ENCODE measurements around the gene FGFRL1. TPM values are rescaled to one million over a fixed set of nuclear protein-coding genes. Genes with fewer than 3 reads are reported as not detected.

FGFRL1 gene
- polyA plus RNA-seq, 4 donors = 31.3 to 42.0 (median 38.1) TPM

DNA sequence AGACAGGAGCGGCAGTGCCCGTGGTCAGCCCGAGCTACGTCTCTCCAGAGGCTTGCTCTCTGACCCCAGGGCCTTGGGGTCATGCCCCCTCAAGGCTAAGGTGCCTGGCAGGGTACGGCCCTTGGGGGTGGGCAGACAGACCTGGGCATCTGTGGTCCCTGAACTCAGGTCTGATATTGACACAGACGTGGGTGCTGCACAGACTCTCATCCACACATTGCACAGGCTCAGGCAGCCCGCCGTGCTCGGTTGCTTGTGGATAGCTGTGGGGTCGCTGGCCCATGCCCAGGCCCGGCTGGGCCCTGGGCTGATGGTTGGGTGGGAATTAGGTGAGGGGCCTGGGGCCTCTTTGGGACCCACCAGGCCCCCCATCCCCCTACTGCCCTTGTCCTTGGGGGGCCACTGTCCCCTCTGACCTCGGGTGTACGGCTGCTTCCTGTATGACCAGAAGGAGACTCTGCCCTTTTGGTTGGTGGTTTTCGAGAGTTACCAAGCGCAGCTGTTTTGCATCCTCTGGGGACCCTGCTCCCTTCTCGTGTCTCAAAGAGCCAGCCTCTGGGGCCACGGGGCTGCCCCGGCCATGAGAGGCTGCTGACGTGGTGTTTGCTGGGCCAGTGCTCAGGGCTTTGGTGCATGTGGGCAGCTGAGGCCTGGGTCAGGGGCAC lies 10.1 kb downstream of the FGFRL1 start:
- no peak for DNase-seq (ENCODE audit: low read depth in 4 of 4, low spot score in 3 of 4)

DNA sequence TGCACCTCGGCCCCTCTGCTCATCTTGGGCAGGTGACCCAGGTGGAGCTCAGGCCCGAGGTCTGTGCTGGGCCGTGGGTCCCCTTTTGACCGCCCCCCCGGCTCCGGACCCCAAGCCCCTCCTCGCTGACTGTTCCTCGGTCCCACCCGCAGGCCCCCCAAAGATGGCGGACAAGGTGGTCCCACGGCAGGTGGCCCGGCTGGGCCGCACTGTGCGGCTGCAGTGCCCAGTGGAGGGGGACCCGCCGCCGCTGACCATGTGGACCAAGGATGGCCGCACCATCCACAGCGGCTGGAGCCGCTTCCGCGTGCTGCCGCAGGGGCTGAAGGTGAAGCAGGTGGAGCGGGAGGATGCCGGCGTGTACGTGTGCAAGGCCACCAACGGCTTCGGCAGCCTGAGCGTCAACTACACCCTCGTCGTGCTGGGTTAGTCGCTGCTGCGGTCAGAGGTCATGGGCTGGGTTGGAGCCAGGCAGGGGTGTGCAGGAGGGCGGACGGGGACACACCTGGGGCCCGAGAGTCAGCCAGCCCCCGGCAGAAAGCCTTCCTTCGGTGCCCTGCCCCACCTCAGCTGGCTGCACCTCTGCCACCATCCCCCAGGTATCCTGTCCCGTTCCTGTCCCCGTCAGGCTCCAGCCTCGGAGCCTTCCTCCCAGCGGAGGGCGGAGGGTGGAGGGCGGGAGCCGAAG lies 10.8 kb downstream of the FGFRL1 start:
- no peak for DNase-seq (ENCODE audit: low read depth in 4 of 4, low spot score in 3 of 4)

DNA sequence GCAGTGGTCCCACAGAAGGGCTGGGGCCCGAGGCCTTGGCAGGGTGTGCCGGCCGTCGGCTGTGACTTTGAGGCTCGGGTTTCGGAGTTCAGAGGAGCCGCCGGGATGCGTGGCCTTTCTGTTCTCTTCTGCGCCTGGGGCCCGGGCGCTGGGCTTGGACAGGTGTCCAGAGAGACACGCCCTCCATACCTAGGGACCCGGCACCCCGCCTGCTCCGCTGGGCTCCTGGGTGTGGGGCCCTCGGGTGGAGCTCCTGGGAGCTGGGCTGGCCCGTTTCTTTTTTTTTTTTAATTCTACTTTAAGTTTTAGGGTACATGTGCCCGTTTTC lies 11.3 kb downstream of the FGFRL1 start:
- DNase-seq (ENCODE audit: low read depth in 4 of 4, low spot score in 3 of 4) = no peak

DNA sequence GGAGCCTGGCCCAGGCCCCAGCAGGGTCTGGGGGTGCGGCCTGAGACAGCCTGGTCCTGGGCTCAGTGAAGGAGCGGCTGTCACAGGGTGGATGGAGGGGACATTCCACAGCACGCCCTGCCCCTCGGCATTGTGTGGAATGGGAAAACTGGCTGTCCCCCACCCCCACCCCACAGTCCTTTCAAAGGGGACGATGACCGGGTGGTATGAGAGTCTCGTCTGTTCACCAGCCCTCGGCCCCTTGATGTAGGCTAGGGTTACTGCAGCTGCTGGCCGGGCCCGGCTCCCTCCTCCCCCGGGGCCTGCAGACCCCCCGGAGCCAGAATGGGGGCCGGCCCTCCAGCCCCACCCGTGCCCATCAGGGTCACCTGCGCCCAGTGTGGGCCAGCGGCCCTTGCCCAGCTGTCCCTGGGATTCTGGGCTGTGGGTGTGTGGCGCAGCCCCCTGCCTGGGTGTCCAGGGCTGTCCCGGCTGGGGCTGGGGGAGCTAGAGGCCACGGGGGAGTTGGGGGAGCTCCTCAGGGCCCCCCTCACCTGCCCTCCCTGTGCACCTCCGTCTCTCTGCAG lies 11.7 kb downstream of the FGFRL1 start:
- DNase-seq (ENCODE audit: low read depth in 4 of 4, low spot score in 3 of 4) = no peak

DNA sequence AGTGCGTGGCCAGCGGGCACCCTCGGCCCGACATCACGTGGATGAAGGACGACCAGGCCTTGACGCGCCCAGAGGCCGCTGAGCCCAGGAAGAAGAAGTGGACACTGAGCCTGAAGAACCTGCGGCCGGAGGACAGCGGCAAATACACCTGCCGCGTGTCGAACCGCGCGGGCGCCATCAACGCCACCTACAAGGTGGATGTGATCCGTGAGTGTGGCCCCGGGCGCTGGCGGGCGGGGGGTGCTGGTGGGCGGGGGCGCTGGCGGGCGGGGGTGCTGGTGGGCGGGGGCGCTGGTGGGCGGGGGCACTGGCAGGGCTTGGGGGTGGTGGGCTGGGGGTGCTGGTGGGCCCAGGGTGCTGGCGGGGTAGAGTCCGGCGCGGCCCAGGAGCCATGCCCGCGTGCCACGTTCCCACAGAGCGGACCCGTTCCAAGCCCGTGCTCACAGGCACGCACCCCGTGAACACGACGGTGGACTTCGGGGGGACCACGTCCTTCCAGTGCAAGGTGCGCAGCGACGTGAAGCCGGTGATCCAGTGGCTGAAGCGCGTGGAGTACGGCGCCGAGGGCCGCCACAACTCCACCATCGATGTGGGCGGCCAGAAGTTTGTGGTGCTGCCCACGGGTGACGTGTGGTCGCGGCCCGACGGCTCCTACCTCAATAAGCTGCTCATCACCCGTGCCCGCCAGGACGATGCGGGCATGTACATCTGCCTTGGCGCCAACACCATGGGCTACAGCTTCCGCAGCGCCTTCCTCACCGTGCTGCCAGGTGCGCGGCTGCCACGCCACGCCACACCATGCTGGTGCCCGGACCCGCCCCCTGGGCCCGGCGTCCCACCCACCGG lies 12.7 kb downstream of the FGFRL1 start:
- DNase-seq (ENCODE audit: low read depth in 4 of 4, low spot score in 3 of 4) = no peak

DNA sequence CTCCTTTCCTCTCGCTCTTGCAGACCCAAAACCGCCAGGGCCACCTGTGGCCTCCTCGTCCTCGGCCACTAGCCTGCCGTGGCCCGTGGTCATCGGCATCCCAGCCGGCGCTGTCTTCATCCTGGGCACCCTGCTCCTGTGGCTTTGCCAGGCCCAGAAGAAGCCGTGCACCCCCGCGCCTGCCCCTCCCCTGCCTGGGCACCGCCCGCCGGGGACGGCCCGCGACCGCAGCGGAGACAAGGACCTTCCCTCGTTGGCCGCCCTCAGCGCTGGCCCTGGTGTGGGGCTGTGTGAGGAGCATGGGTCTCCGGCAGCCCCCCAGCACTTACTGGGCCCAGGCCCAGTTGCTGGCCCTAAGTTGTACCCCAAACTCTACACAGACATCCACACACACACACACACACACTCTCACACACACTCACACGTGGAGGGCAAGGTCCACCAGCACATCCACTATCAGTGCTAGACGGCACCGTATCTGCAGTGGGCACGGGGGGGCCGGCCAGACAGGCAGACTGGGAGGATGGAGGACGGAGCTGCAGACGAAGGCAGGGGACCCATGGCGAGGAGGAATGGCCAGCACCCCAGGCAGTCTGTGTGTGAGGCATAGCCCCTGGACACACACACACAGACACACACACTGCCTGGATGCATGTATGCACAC lies 13.6 kb downstream of the FGFRL1 start:
- no peak for DNase-seq (ENCODE audit: low read depth in 4 of 4, low spot score in 3 of 4)

DNA sequence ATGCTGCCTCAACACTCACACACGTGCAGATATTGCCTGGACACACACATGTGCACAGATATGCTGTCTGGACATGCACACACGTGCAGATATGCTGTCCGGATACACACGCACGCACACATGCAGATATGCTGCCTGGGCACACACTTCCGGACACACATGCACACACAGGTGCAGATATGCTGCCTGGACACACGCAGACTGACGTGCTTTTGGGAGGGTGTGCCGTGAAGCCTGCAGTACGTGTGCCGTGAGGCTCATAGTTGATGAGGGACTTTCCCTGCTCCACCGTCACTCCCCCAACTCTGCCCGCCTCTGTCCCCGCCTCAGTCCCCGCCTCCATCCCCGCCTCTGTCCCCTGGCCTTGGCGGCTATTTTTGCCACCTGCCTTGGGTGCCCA lies 14.7 kb downstream of the FGFRL1 start:
- no peak for DNase-seq (ENCODE audit: low read depth in 4 of 4, low spot score in 3 of 4)

DNA sequence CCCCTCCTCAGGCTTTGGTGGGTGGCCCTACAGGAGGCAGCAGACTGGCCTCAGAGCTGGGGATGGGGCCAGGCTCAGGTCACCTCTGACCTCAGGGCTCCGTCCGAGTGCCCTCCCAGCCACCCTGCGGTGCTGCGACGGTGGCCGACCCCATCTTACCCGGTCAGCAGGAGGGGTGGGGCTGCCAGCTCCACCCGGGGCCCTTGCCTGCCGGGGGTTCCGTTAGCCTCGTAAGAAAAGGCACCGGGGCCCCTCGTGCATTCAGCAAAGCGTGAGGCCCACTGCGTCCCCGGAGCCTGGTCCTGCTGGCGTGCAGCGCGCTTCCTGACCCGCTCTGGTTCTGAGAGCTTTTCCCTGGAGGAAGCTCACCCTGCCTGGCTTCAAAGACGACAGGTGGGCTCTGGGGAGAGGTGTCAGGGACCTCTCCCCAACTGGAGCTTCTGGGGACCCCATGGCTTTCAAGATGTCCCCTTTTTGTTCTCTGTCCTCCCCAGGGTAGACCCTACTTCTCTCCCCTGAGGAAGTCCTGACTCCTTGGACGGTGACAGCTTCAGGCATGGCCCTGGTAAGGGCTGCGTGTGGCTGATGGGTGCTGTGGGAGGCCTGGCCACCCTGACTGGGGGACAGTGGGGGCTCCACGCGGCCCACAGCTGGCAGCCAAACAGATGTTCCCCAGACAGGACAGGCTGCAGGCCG lies 15.9 kb downstream of the FGFRL1 start:
- no peak for DNase-seq (ENCODE audit: low read depth in 4 of 4, low spot score in 3 of 4)

DNA sequence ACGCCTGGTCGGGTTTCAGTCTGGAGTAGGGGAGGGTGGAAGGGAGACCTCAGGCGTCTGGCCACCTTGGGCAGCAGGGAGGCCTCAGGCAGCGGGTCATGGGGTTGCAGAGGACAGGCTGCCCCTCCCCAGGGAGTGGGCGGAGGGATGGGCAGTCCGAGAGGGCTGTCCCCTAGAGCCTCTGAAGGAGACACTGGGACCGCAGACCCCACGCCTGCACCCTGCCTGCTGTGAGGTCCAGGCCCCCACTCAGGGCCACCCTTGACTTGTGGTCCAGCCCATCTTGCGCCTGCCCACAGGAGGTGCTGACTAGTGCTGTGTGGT lies 16.5 kb downstream of the FGFRL1 start:
- no peak for DNase-seq (ENCODE audit: low read depth in 4 of 4, low spot score in 3 of 4)

DNA sequence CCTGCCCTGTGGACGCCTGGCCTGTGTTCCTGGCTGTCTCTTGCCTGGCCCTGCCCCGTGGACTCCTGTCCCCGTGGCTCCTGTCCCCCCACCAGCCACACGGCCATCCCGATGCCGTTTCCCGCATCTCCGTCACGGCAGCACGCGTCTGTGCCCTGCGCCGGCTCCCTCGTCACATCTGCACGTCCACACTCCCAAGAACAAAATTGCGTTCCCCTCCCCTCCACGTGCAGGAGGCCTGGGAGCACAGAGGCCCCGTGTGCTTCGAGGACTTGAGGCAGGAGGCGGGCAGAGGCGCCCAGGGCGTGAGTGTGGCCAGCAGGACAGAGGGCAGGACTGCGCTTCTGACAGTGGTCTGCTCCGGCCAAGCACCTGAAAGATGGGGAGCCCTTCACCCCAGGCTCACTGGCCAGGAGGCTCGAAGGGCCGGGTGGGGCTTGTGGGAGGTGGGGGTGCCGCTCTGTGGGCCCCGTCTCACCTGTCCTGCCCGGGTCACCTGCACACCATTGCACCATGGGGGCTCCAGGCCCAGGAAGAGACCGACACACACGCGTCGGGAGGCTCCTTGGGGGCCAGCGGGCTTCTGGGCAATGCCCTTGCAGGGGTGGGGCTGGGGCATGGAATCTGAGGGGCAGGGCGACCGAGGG lies 17.3 kb downstream of the FGFRL1 start:
- DNase-seq (ENCODE audit: low read depth in 4 of 4, low spot score in 3 of 4) = no peak

DNA sequence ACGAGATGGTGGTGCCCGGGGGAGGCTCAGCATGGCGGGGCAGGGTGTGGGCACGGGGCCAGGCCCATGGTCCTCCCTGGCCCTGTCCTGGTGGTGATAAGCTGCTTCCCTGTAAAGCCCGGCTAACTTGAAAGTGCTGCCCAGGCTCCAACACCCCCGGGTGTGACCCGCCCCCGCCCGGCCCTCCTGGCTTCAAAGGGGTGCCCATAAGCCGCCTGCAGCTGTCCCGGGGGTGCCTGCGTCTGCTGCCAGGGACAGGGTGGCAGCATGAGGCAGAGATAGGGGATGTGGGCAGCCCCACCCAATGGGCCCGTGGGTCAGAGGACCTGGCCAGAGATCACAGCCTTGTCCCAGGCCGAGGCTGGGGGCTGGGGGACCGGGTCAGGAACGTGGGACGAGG lies 18.1 kb downstream of the FGFRL1 start:
- DNase-seq (ENCODE audit: low read depth in 4 of 4, low spot score in 3 of 4) = no peak

DNA sequence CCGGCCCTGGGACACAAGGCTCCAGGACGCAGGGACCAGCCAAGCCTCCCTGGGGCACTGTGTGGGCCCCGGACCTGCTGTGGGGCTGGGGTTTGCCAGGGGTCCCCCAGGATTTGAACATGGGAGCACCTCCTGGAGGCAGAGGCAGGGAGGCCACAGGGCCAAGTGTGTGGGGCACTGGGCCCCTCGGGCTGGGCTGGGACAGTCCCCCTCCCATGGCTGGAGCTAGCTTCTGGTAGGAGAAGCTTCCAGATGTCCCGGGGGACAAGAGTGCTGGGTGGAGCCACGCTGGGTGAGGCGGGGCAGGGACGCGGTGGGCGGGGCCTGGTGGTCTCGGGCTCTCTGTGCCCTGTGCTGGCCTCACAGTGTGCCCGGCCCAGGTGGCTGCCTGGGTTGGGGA lies 18.6 kb downstream of the FGFRL1 start:
- no peak for DNase-seq (ENCODE audit: low read depth in 4 of 4, low spot score in 3 of 4)

DNA sequence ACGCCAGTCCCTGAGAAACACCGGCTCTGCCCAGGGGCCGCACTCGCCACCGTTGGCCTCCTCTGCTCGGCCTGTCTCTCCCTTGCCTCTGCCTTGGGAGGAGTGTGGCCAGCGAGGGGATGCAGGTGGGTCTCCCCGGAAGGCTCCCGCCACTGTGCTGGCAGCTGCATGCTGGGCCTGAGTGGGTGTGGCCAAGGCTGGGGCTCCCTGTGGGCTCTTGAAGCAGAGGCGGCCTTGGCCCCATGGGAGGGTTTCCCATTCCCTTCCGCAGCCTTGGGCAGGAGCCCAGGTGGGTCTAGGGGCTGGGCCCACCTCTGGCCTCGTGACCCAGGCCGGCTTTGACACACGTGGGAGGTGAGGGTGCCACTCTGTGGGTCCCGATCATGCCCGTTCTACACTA lies 19.1 kb downstream of the FGFRL1 start:
- DNase-seq (ENCODE audit: low read depth in 4 of 4, low spot score in 3 of 4) = no peak

DNA sequence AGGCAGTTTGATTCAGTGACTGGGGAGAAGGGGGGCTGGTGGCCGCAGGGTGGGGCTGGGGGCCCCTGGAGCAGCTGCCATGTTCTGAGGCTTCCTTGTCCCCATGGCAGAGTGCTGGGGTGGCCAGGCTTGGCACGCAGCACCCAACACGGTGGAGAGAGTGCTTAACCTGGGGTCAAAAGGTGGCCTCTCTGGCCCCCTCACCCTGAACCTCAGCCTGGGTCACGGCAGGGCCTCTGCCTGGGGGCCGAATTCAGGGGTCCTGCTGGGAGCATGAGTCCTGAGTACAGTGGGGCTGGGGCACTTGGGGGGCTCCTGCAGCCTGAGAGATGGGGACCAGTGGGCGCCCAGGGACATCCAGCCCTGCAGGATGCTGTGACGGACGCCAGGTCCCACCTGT lies 19.9 kb downstream of the FGFRL1 start:
- no peak for DNase-seq (ENCODE audit: low read depth in 4 of 4, low spot score in 3 of 4)

DNA sequence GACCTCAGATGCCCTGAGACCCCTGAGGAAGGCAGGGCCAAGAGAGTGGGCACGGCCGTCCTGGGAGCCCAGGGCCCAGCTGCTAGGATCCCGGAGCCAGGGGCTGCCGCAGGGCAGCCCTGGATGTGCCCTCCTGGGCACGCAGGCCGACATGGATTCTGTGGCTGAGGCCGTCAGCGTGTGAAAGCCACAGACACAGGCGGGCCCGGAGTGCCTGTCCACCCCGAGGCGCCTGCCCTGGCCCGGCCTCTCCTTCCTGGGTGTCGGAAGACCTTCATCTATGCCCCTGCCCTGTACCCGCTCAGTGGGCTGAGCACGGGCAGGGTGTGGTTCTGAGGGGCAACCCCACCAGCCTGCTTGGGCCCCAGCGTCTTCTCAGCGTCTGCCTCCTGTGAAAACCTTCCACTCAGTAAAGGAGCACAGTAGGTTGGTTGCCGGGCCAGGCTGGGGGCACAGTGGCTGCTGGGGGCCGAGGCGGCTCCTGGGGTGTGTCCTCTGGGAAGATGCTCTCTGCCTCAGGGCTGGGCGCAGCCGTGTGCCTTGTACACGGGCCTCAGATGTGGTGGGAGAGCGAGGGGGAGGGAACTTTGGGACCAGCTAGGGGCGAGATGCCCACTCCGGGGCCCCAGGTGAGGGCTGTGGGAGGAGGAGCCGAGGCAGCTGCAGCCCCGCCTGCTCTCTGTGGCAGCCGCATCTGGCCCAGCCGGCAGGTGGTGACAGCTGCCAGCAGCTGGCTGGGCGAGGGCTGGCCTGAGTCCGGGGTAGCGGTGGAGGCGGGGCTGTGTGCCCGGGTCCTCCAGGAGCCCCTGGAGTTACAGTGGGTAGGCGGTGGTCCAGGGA lies 20.8 kb downstream of the FGFRL1 start:
- no peak for DNase-seq (ENCODE audit: low read depth in 4 of 4, low spot score in 3 of 4)

DNA sequence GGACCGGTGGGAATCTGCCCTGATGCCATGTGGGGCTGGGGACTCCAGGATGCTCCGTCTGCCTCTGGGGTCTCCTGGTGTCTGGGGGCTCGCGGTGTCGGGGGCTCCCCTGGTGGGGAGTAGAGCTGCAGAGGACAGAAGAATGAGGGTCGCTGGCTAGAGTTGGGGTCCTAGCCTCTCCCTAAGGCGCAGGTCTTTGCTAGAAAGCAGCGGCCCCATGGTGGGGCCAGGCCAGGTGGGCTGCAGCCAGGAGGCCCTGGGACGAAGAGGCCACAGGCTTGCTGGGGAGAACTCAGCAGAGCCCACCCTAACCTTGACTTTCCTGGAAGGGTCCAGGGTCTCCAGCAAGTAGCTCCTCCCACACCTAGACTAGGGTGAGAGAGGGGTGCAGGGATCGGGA lies 21.4 kb downstream of the FGFRL1 start:
- no peak for DNase-seq (ENCODE audit: low read depth in 4 of 4, low spot score in 3 of 4)

DNA sequence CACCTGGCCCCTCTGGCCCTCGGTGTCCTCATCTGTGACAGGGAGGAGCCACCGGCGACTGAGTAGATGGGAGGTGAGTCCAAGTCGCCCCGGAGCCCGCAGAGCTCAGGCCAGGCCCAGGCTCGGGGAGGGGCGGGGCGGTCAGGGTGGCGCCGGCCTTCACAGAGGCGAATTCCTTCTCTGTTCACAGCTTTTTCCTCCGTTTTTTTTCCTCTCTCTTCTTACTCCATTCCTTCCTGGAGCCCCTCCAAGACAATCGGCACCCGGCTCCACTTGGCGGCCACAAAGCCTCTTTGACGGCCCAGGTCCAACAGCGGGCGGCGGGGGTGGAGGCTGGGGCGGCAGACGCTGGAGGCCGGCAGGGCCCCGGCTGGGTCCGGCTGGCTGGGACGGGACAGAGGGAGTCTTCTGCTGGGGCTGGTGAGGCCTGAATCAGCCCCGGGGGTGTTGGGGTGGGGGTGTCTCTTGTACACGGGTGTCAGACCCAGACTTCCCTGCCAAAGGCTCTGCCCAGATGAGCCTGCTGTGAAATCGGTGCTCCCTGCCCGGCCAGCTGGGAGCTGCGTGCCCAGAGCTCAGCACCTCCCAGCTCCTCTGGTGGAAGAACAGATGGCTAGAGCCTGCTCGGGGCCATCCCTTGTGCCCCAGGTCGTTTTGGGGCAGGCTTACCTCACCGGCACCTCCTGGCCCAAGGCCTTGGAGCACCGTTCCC lies 22.6 kb downstream of the FGFRL1 start:
- no peak for DNase-seq (ENCODE audit: low read depth in 4 of 4, low spot score in 3 of 4)

DNA sequence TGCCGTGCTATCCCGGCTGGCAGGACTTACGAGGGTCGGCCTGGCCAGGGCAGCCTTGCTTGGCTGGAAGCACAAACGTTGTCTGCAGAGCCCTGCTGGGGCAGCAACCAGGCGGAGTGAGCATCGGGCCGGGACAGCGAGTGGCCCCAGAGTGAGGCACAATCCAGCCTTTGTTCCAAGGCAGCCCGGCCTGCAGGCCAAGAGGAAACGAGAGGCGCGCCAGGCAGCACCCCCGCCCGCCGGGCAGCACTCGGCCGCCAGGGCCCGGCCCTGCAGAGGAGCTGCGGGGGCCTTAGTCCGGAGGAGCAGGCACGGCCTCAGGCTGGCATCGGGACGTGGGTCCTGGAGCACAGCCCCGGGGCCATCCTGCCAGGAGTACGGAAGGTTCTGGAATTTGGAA lies 24.1 kb downstream of the FGFRL1 start:
- DNase-seq (ENCODE audit: low read depth in 4 of 4, low spot score in 3 of 4) = no peak

DNA sequence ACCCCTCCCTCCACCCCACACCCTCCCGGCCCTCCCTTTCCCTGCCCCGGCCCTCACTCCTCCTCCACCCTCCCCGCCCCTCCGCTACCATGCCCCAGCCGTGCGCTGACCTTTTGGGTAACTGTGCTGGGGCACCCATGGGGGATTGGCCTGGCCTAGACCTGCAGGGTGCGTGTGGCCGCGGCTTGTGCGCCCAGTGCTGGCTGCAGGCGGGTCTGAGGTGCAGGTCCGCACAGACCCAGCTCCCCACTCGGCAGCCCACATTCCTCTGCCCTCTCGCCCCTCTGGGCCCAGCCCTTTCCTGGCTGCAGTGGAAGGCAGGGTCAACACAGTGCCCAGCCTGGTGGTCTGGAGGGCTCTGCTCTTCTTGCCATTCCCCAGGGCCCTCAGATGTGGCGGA lies 24.7 kb downstream of the FGFRL1 start:
- no peak for DNase-seq (ENCODE audit: low read depth in 4 of 4, low spot score in 3 of 4)
